GM19023 (cell line): Measurements from ENCODE around the gene OXCT1.
"Not testable (repeated sequence)": the region's sequence is repeated elsewhere in the genome, so short reads cannot be mapped to it uniquely, and the experiment has no call there.

ENCODE experiments used
- ATAC-seq: cut with Tn5 transposase; IDR thresholded peaks from one replicate; pipeline ENCODE4 v1.9.1; 2021; ENCODE audit warnings: mild to moderate bottlenecking, moderate library complexity; ENCODE audit not compliant: unreplicated experiment

Gene OXCT1

GRCh38 chr5:41778410-41778809 lies 91.8 kb downstream of the OXCT1 start:
- ATAC-seq: no peak

- no peak for ATAC-seq
These were observed 93.8 kb downstream of the OXCT1 start for GRCh38 chr5:41776435-41776834.

GRCh38 chr5:41773799-41774198 lies 96.4 kb downstream of the OXCT1 start:
- ATAC-seq: no peak

- no peak for ATAC-seq
These were observed 97.3 kb downstream of the OXCT1 start for GRCh38 chr5:41772785-41773442.

- ATAC-seq: no peak
These were observed 98.2 kb downstream of the OXCT1 start for GRCh38 chr5:41772056-41772455.

GRCh38 chr5:41770799-41771198 lies 99.4 kb downstream of the OXCT1 start:
- ATAC-seq: peak; percentile 86

- ATAC-seq: no peak
These were observed 101.5 kb downstream of the OXCT1 start for GRCh38 chr5:41768692-41769091.

- ATAC-seq: no peak
These were observed 105.6 kb downstream of the OXCT1 start for GRCh38 chr5:41764650-41765049.

GRCh38 chr5:41763574-41763973 lies 106.7 kb downstream of the OXCT1 start:
- peak; percentile 44 for ATAC-seq

- no peak for ATAC-seq
These were observed 107.1 kb downstream of the OXCT1 start for GRCh38 chr5:41763081-41763480.

- no peak for ATAC-seq
These were observed 107.8 kb downstream of the OXCT1 start for GRCh38 chr5:41762426-41762825.

- no peak for ATAC-seq
These were observed 108.6 kb downstream of the OXCT1 start for GRCh38 chr5:41761663-41762062.

GRCh38 chr5:41755705-41756104 lies 114.5 kb downstream of the OXCT1 start:
- no peak for ATAC-seq

- peak; percentile 52 for ATAC-seq
These were observed 115.4 kb downstream of the OXCT1 start for GRCh38 chr5:41754857-41755256.

GRCh38 chr5:41751867-41752266 lies 118.4 kb downstream of the OXCT1 start:
- no peak for ATAC-seq

GRCh38 chr5:41748631-41749030 lies 121.6 kb downstream of the OXCT1 start:
- peak; percentile 100 for ATAC-seq

GRCh38 chr5:41747708-41748107 lies 122.5 kb downstream of the OXCT1 start:
- ATAC-seq: no peak

GRCh38 chr5:41747301-41747700 lies 122.9 kb downstream of the OXCT1 start:
- ATAC-seq: no peak

- ATAC-seq: not testable (repeated sequence)
These were observed 127.6 kb downstream of the OXCT1 start for GRCh38 chr5:41742608-41743007.

GRCh38 chr5:41738710-41739354 lies 131.4 kb downstream of the OXCT1 start:
- no peak for ATAC-seq

GRCh38 chr5:41736641-41737040 lies 133.6 kb downstream of the OXCT1 start:
- ATAC-seq: no peak

GRCh38 chr5:41735213-41735612 lies 135.0 kb downstream of the OXCT1 start:
- no peak for ATAC-seq

- ATAC-seq: not testable (repeated sequence)
These were observed 140.8 kb downstream of the OXCT1 start for GRCh38 chr5:41729381-41729780.
